ENCODE measurements around the gene SLC52A1.

DNA sequence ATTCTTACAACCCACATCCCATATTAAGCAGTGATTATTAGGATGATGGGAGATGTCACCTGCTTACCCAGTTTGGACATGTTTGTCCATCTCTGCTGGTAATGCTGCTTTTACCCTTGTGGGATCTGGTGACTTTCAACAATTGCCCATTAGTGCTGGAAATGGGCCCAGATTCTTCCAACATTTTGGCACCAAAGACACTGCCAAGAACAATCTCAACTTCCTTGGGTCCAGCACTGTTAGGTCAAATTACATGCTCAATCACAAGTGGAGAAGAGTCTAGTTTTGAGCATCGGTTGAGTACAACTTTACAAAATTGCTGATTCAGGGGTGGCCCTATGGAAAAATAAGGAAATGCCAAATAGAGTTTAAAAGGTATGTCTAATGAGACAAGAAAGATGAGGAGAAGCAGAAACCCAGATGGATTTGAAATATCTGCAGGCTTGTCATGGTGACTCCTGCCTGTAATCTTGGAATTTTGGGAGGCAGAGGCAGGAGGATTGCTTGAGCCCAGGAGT is 30.1 kb upstream of the SLC52A1 start:
- TF ChIP-seq, protein P1, sequence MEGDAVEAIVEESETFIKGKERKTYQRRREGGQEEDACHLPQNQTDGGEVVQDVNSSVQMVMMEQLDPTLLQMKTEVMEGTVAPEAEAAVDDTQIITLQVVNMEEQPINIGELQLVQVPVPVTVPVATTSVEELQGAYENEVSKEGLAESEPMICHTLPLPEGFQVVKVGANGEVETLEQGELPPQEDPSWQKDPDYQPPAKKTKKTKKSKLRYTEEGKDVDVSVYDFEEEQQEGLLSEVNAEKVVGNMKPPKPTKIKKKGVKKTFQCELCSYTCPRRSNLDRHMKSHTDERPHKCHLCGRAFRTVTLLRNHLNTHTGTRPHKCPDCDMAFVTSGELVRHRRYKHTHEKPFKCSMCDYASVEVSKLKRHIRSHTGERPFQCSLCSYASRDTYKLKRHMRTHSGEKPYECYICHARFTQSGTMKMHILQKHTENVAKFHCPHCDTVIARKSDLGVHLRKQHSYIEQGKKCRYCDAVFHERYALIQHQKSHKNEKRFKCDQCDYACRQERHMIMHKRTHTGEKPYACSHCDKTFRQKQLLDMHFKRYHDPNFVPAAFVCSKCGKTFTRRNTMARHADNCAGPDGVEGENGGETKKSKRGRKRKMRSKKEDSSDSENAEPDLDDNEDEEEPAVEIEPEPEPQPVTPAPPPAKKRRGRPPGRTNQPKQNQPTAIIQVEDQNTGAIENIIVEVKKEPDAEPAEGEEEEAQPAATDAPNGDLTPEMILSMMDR (IDR thresholded peaks at IDR 0.05): no peak
- no peak for TF ChIP-seq EP300 (IDR thresholded peaks at IDR 0.05; ENCODE audit: borderline replicate concordance in 1 of 2, low read depth in 1 of 2, low read length in 1 of 2)

Measured in SK-N-SH (cell line).